IMR-90 (cell line): ENCODE results near the gene STK35. TPM values are rescaled to one million over a fixed set of nuclear protein-coding genes. Genes with fewer than 3 reads are reported as not detected.
A peak's percentile ranks its signal among the peaks of the same experiment; 100 is the strongest.

Source experiments
- ATAC-seq: fragments of 200-7000 bp; cut with Tn5 transposase; 2 replicates; pipeline ENCODE4 v1.9.1; 2020; ENCODE audit warnings: low read depth, mild to moderate bottlenecking, moderate library complexity
- BruUV-seq: library from RNA; stranded (reverse); fragments of 400-500 nt; replicated peaks from 2 replicates; lab custom pipeline; 2021; lab: Mats Ljungman, UMichigan
- CTCF ChIA-PET: fragments of 300-600 bp; formaldehyde crosslinking; extraction: SDS; loops from one replicate; lab custom pipeline; 2021; ENCODE audit warnings: antibody characterized with exemption; lab: Yijun Ruan, JAX
- POLR2A ChIA-PET: fragments of 300-600 bp; sonication (Branson Sonifier 250); formaldehyde crosslinking; loops from one replicate; lab custom pipeline; 2022; ENCODE audit warnings: antibody characterized with exemption; ENCODE audit not compliant: unreplicated experiment; lab: Charles Lee
- DNase-seq: peaks from one replicate; pipeline ENCODE4 v3.0.0; 2013
- H2AFZ ChIP-seq: replicated peaks from 2 replicates; pipeline ENCODE3; 2013; ENCODE audit warnings: low read length, mild to moderate bottlenecking; ENCODE audit not compliant: poor library complexity
- H2AK5ac ChIP-seq: 2 replicates; pipeline ENCODE4 v1.6.1; 2013; ENCODE audit warnings: low read depth, low read length, inconsistent platforms
- H2AK9ac ChIP-seq: replicated peaks from 2 replicates; pipeline ENCODE3; 2013; ENCODE audit warnings: mild to moderate bottlenecking, low read depth, low read length, moderate library complexity; ENCODE audit not compliant: poor library complexity
- H2BK120ac ChIP-seq: 2 replicates; pipeline ENCODE4 v1.6.1; 2013; ENCODE audit warnings: low read depth, low read length, inconsistent platforms
- H2BK15ac ChIP-seq: 3 replicates; pipeline ENCODE4 v1.6.1; 2013; ENCODE audit warnings: low read depth, low read length, inconsistent platforms
- H2BK20ac ChIP-seq: 2 replicates; pipeline ENCODE4 v1.6.1; 2013; ENCODE audit warnings: low read depth, mild to moderate bottlenecking, inconsistent platforms, low read length, moderate library complexity
- H2BK5ac ChIP-seq: 2 replicates; pipeline ENCODE4 v1.6.1; 2013; ENCODE audit warnings: mild to moderate bottlenecking, low read depth, low read length, inconsistent platforms; ENCODE audit not compliant: poor library complexity, severe bottlenecking
- H3K14ac ChIP-seq: replicated peaks from 2 replicates; pipeline ENCODE4 v1.6.1; 2013; ENCODE audit warnings: low read depth, low read length, inconsistent platforms
- H3K18ac ChIP-seq: 2 replicates; pipeline ENCODE4 v1.6.1; 2013; ENCODE audit warnings: low read depth, low read length, control low read depth
- H3K23ac ChIP-seq: 2 replicates; pipeline ENCODE4 v1.6.1; 2013; ENCODE audit warnings: low read depth, low read length, inconsistent platforms
- H3K27ac ChIP-seq: 2 replicates; pipeline ENCODE4 v1.5.1; 2013; ENCODE audit warnings: mild to moderate bottlenecking, control low read depth, low read length; ENCODE audit not compliant: insufficient read depth
- H3K27me3 ChIP-seq: 2 replicates; pipeline ENCODE4 v1.6.1; 2013; ENCODE audit warnings: low read length; ENCODE audit not compliant: control insufficient read depth, insufficient read depth
- H3K36me3 ChIP-seq: 2 replicates; pipeline ENCODE4 v1.6.1; 2013; ENCODE audit warnings: low read length, mixed read lengths; ENCODE audit not compliant: control insufficient read depth, insufficient read depth
- H3K4ac ChIP-seq: 2 replicates; pipeline ENCODE4 v1.6.1; 2013; ENCODE audit warnings: low read depth, low read length, inconsistent platforms
- H3K4me1 ChIP-seq: 2 replicates; pipeline ENCODE4 v1.6.1; 2013; ENCODE audit warnings: low read length, mixed read lengths; ENCODE audit not compliant: control insufficient read depth, insufficient read depth
- H3K4me2 ChIP-seq: 2 replicates; pipeline ENCODE4 v1.6.1; 2013; ENCODE audit warnings: low read depth, mild to moderate bottlenecking, control low read depth, low read length, moderate library complexity
- H3K4me3 ChIP-seq: 2 replicates; pipeline ENCODE4 v1.5.1; 2013; ENCODE audit warnings: low read depth, mild to moderate bottlenecking, control low read depth, low read length, moderate library complexity; ENCODE audit not compliant: insufficient read depth
- H3K56ac ChIP-seq: 2 replicates; pipeline ENCODE4 v1.6.1; 2013; ENCODE audit warnings: low read length, inconsistent platforms; ENCODE audit not compliant: insufficient read depth; ENCODE audit errors: extremely low read depth
- H3K79me1 ChIP-seq, 2 experiments: 2 replicates each; pipeline ENCODE4 v1.6.1; 2013; ENCODE audit warnings: low read length in 2 of 2, inconsistent platforms in 1 of 2, low read depth in 1 of 2
- H3K9ac ChIP-seq: 2 replicates; pipeline ENCODE4 v1.6.1; 2013; ENCODE audit warnings: low read depth, low read length, control low read depth
- H3K9me1 ChIP-seq: 2 replicates; pipeline ENCODE4 v1.6.1; 2013; ENCODE audit warnings: low read length, inconsistent platforms; ENCODE audit not compliant: insufficient read depth
- H3K9me3 ChIP-seq: 2 replicates; pipeline ENCODE4 v1.6.1; 2013; ENCODE audit warnings: low read length; ENCODE audit not compliant: control insufficient read depth, insufficient read depth
- H4K20me1 ChIP-seq: 2 replicates; pipeline ENCODE4 v1.6.1; 2013; ENCODE audit warnings: low read length, inconsistent platforms; ENCODE audit not compliant: insufficient read depth
- H4K5ac ChIP-seq: 2 replicates; pipeline ENCODE4 v1.6.1; 2013; ENCODE audit warnings: mild to moderate bottlenecking, low read depth, low read length, control low read depth
- H4K8ac ChIP-seq, 2 experiments: 2 replicates each; pipeline ENCODE4 v1.6.1; 2013; ENCODE audit warnings: low read depth in 2 of 2, low read length in 2 of 2, control low read depth in 1 of 2, inconsistent platforms in 1 of 2
- H4K91ac ChIP-seq: 2 replicates; pipeline ENCODE4 v1.6.1; 2013; ENCODE audit warnings: low read depth, low read length, inconsistent platforms; ENCODE audit not compliant: insufficient read depth
- CHD1 ChIP-seq: IDR thresholded peaks from 2 replicates; pipeline ENCODE4 v1.6.1; 2012; ENCODE audit warnings: low read depth, low read length, improper control_type of control experiment
- FOS ChIP-seq: fragments of 150-350 bp; IDR thresholded peaks from 2 replicates; pipeline ENCODE4 v1.6.1; 2016; ENCODE audit warnings: low read depth, low read length
- RFX5 ChIP-seq: IDR thresholded peaks from 2 replicates; pipeline ENCODE4 v1.8.0; 2012; ENCODE audit warnings: low read depth, mild to moderate bottlenecking, low read length, moderate library complexity
- WGBS, 2 experiments: methylation state at CpG; one replicate each; pipeline versions ENCODE4 v1.1.5 to v1.1.7; 2013; ENCODE audit warnings: missing lambda C conversion rate in 2 of 2; ENCODE audit not compliant: insufficient read length in 1 of 2; ENCODE audit errors: extremely low coverage in 2 of 2; 5-methylcytosine and 5-hydroxymethylcytosine counted together
- dilution Hi-C: fragments of 300-500 bp; cut with HindIII; formaldehyde crosslinking; loops from one replicate; pipeline ENCODE4 v1.14.3; 2018; ENCODE audit warnings: low sequenced_read_pairs; ENCODE audit not compliant: unreplicated experiment
- in situ Hi-C: fragments of 300-500 bp; cut with MboI; formaldehyde crosslinking; loops from 3 replicates; pipeline ENCODE4 v1.14.3; 2019; ENCODE audit warnings: low sequenced_read_pairs, inconsistent platforms, mixed read lengths
- intact Hi-C: fragments of 100-400 bp; cut with micrococcal nuclease; formaldehyde crosslinking; loops from 2 replicates; pipeline ENCODE4 v1.10.0; 2022
- polyA plus RNA-seq, 3 experiments: library from polyadenylated mRNA; depleted of rRNA; stranded (reverse); fragments of >200 nt; gene quantifications; 2 replicates each; pipeline ENCODE4 v1.2.3, GENCODE V29; 2012; ENCODE audit warnings: low replicate concordance in 1 of 3
- total RNA-seq: library from RNA; depleted of rRNA; stranded (reverse); fragments of >200 nt; gene quantifications from 2 replicates; pipeline ENCODE4 v1.2.3, GENCODE V29; 2012

The STK35 gene
- total and polyA plus RNA-seq, 2 of the 4 experiments (the other 2 are of a cell fraction) = 11.1 to 12.0 TPM

DNA sequence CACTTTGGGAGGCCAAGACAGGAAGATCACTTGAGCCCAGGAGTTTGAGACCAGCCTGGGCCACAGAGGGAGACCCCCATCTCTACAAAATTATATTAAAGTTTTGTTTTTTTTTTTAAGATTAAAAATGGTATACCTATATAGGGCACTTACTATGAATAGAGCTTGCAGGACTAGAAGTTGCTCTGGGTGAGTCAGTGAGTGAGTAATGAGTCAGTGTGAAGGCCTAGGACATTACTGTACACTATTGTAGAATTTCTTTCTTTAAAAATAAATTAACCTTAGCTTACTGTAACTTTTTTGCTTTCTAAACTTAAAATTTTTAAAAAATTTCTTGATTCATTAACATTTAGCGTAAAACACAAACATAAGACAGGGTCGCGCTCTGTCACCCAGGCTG is 29.7 kb downstream of the STK35 start:
- Histone ChIP-seq H2BK20ac (peak overlapping the region; percentile 43; the same call in 1 of the 2 replicates), H3K56ac (no peak overlapping the region), H4K91ac (peak overlapping the region; percentile 16; the same call in 1 of the 2 replicates), H2AK9ac (no peak overlapping the region), H3K4me2 (peak overlapping the region; percentile 57; the same call in 1 of the 2 replicates), H3K9me3 (no peaks in the 10 kb centered on the region), H3K36me3 (0 out of 2 replicates have a peak, but pooled peaks cover 2% of the 10 kb centered on the region), H3K79me1 (peaks cover 52 to 90% of the 10 kb centered on the region in 2 experiments), H3K18ac (peak overlapping the region; percentile 74; the same call in 1 of the 2 replicates), H2BK15ac (peak overlapping the region; percentile 69; the same call in 2 of the 3 replicates), H2AFZ (no peak overlapping the region), H3K9me1 (peaks cover 39% of the 10 kb centered on the region), H3K27ac (peak overlapping the region; percentile 95), H3K14ac (0 out of 2 replicates have a peak overlapping the region, but pooled peaks have one; percentile 48), H3K27me3 (no peaks in the 10 kb centered on the region), H4K5ac (peak overlapping the region; percentile 74; the same call in 1 of the 2 replicates), H2BK120ac (0 out of 2 replicates have a peak overlapping the region, but pooled peaks have one; percentile 16), H3K9ac (no peak overlapping the region), H4K8ac (peak overlapping the region; percentile 25 to 76; a peak in 3 of 4 replicates), H4K20me1 (peaks cover 66% of the 10 kb centered on the region), H2BK5ac (peak overlapping the region; percentile 94), H3K4me3 (no peak overlapping the region), H3K4ac (peak overlapping the region; percentile 49), H3K23ac (no peak overlapping the region), H2AK5ac (peak overlapping the region; percentile 84), H3K4me1 (peaks cover 40% of the 10 kb centered on the region)
- BruUV-seq = no TSS peak
- POLR2A ChIA-PET = no interaction called here
- no CpG with 5 or more reads among the region's 3 CpGs for WGBS, 2 experiments
- ATAC-seq (peak; percentile 79), DNase-seq (peak; percentile 86)
- intact Hi-C loops (no loop called here), in situ Hi-C loops (no loop called here), dilution Hi-C loops (no loop called here)
- CTCF ChIA-PET = no interaction called here
- TF ChIP-seq CHD1 = no peak
- TF ChIP-seq RFX5 = no peak
- peak; percentile 81 for TF ChIP-seq FOS
